HG03039 (cell line): ENCODE measurements around the gene PHETA2.
"Not testable (repeated sequence)": the region's sequence is repeated elsewhere in the genome, so short reads cannot be mapped to it uniquely, and the experiment has no call there.

Experiments used
- ATAC-seq: cut with Tn5 transposase; IDR thresholded peaks from one replicate; pipeline ENCODE4 v1.9.1; 2021; ENCODE audit warnings: mild to moderate bottlenecking, moderate library complexity; ENCODE audit not compliant: unreplicated experiment

PHETA2 gene

GRCh38 chr22:42069801-42070516 lies 4.1 kb upstream of the PHETA2 start:
- ATAC-seq = no peak

- peak; percentile 85 for ATAC-seq
Measured at GRCh38 chr22:42070517-42071422, 3.3 kb upstream of the PHETA2 start, which contains the start of gene NAGA. TSS of gene NAGA (minus strand) at chr22:42070812. CDS start at chr22:42070297, 515 bp downstream.

GRCh38 chr22:42071508-42071907 lies 2.5 kb upstream of the PHETA2 start:
- not testable (repeated sequence) for ATAC-seq

DNA sequence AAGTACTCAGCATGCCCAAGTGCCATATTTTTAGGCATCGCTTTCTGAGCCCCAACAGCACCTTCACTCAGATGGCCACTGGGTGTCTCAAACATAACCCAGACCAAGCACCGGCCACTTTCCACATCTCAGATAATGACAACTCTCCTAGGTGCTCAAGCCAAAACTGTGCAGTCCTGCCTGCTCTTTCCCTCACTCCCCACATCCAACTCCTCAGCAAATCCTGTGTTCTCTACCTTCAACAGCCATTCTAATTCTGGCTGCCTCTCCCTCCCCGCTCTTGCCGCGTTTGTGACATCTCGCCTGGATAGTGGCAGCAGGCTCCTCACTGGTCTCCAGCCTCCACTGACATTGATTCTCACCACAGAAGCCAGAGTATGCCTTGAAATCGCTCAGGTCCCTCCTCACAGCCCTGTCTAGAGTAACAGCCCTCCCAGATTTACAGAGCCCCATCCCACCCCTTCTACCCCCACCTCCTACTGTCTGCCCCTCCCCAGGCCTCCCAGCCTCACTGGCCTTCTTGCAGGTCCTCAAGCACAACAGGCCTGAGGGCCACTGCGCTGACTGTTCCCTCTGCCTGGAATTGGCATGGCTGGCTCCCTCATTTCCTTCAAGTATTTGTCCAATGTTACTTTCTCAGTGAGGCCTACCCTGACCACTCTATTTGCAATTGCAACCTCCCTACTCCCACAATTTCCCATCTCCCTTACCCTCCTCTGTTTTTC lies 1.3 kb upstream of the PHETA2 start:
- no peak for ATAC-seq

DNA sequence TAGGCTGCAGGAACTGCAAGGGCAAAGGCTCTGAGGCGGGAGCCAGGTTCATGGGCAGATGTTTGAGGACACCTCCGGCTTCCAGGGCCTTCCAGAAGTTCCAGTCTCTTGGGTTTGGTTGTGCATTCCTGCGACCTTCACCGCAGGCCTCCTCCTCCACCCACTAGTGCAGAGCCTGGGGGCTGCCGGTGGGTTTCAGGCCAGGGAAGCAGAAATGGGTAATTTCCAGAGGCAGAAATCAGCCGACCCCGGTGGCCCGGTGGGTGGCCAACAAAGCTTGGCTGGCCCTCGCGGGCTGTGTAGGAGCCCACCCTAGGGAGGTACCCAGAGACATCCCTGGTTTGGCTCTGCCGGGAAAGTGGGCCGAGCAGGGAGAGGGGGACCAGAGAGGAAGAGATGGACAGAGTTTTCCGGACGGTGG lies 417 bp upstream of the PHETA2 start:
- ATAC-seq = no peak

DNA sequence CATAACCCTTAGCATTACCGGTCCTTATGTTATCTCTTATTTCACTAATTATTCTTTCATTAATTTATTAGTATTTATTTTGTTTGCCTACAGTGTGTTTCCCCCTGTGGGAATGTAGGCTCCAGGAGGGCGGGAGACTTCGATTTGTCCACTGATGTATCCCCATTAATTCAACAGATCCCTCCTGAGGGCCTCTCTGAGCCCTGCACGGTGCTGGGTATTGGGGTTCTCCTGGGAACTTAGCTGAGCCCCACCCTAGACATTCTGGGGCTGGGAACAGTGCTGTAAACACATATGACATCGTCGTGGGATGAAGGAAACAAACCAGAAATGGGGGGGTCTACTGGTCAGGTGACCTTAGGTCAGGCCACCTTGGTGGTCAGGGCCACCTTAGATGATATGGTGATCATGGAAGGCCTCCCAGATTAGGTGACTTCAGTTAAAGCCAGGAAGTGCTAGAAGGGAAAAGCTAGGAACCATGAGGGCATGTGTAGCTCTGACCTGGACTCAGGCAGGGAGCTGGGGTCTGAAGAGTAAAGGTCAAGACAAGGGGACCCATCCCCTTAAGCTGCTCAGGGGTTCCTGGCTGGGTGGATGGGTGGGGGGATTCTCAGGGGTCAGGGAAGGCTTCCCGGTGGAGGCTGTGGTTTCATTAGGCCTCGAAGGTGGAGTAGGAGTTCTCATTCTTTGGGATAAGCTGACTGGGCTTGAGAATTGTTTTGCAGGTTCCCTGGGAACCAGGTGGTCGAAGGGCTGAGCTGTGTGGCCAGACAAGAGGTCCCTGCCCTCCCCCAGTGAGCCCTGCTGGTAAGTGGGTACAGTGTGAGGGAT lies 1.0 kb downstream of the PHETA2 start:
- no peak for ATAC-seq

DNA sequence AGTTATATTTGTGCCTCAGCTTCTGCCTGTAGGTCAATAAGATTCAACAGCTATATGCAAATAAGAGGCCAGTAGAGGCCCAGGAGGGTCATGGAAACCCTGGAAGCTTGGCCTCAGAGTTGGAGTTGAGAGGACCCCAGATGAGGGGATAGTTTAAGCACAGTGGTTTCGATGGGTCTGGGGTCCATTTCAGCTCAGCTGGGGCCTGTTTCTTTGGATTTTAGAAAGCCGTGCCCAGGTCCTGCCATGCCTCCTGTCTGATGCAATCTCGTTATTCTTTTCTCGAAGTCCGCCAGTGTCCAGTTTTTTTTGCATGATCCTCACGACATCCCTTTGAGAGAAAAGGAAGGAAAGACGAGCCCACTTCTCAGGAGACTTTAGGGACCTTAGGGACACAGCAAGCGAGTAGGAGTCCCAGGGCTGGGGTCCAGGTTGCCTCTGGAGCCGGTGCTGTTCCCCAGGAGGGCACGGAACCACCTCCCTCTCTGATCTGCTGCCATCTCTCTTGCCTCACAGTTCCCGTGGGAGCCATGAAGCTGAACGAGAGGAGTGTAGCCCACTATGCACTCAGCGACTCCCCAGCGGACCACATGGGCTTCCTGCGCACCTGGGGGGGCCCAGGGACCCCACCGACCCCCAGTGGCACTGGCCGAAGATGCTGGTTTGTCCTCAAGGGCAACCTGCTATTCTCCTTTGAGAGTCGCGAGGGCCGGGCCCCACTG lies 2.9 kb downstream of the PHETA2 start:
- ATAC-seq = no peak

GRCh38 chr22:42077486-42078125 lies 3.6 kb downstream of the PHETA2 start:
- no peak for ATAC-seq

DNA sequence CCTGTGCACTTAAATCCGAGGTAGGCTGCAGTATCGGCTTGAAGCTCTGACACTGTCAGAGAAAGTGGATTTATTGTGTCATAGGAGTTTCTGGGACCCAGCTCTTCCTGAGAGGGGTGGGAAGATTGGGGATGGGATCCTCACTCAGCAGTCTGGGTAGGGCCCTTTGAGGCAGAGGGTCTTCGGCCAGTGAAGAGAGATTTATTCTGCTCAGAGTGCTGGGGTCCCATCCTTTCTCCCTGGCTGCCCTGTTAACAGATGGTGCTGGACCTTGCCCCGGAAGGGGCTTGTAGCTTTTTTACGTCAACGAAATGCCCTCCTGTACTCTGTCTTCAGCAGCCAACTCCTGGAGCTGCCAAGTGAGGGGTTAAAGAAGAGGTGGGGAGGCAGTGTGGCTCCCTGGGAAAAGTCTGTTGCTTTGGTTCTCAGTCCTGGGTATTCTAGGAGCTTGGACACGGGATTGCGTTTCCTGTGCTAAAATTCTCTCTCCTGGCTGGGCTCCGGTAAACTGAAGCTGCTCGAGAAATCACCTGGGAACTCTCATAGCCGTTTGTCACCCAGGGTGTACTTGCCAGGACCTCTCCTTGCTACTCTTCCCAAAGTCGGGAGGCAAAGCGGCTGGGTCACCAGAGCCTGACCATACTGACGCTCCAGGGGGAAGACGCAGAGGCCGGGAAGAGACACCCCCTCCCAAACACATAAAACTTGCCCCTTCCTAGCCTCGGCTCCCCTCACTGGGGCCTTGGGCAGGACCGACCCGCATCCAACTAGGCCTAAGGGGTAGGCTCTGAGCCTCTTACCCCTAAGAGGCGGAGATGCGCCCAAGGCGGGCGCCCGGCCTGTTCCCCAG lies 4.6 kb downstream of the PHETA2 start:
- ATAC-seq = peak; percentile 2

GRCh38 chr22:42079319-42080251 lies 5.5 kb downstream of the PHETA2 start, which contains the start of gene SMDT1:
TSS of gene SMDT1 (plus strand) at chr22:42079700. CDS start at chr22:42079769, 69 bp downstream.
- ATAC-seq = peak; percentile 83

DNA sequence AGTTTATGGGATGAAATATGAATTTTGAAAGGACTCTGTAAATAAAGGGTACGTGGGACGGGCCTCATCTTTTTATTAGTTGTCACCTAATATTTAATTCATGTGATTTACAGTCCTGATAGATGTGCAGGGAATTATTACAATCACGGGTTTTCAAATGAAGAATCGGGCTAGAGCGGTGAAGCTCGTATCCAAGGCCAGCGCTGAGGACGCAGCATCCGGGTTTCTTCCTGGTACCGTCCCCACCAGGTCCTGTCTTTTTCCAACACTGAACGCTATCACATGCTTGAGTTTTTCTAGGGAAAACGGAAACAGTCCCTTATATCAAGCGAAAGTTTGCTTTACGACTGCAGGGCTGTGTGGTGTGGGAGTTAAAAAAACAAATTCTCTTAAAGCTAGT lies 6.2 kb downstream of the PHETA2 start:
- ATAC-seq = no peak

- ATAC-seq = no peak
Measured at GRCh38 chr22:42083119-42083518, 9.1 kb downstream of the PHETA2 start.

DNA sequence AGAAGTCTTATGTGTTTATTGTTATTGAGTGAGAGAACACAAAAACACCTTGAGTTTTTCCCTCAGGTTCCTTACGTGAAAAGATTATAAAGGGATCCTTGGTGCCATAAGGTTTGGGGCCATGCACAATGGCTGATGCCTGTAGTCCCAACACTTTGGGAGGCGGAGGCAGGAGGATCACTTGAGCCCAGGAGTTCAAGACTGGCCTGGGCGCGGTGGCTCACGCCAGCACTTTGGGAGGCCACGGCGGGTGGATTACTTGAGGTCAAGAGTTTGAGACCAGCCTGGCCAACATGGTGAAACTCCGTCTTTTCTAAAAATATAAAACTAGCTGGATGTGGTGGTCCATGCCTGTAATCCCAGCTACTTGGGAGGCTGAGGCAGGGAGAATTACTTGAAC lies 10.8 kb downstream of the PHETA2 start:
- ATAC-seq = no peak

DNA sequence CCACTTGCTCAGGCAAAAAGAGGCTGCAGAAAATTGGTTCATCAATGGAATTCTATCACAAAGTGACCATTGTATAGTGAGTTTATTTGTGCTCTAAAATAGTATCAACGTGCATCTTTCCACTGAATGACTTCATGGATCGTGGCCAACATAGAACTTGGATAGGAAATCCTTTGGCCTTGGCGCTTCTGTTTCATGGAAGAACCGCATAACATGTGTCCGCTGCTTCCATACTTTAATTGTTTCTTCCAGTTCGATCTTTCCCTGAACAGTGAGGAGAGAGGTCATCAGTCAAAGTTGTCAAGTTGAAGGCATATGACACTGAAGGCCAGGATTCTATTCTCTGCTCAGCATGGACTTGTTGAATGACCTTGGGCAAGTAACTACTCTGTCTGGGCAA lies 12.0 kb downstream of the PHETA2 start:
- no peak for ATAC-seq

DNA sequence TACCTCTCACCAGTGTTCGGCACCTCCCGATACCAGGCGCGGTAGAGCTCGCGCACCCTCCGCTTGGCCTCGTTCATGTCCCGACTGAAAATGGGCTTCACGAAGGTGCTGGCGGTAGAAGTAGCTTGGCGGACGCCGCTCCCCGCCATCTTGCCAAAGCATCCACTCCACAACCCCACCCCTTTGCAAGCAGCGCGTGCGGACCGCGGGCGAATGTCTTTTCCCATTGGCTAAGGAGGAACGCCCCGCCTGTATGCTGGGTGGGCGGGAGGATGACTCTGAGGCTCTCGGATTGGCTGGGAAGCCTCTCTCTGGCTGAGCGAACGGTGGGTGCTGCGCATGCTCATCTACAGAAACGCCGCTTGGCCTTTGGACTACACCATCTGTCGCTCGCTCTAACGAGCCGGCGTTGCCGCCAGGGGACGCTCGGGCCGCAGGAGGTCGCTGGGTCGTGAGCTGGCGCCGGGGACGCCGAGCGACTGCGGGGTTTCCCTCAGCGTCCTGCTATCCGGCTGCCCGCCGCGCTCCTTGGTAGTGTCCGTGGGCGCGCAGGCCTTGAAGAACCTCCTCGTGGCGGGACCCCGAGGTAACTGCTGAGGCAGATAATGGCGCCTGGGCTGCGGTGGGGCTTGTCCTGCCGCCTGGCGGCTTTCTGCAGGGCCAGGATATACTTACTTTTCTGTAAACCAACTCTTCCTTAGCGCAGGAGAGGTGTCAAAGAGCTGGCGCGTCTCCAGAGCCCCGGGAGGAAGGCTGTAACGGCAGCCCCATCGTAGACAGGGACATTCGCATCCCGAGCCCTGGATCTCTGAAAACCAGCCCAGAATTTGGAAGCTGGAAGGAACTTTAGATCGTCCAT lies 16.8 kb downstream of the PHETA2 start, which contains the start of gene NDUFA6:
Gene NDUFA6 (minus strand): TSS at position 177 of the 859 bp plus-strand sequence. CDS start 28 bp downstream, at position 149.
- ATAC-seq = peak; percentile 93

GRCh38 chr22:42091455-42091782 lies 17.4 kb downstream of the PHETA2 start:
- ATAC-seq = no peak
